ENCODE results near the gene CHRNA4. TPM values are rescaled to one million over a fixed set of nuclear protein-coding genes. Genes with fewer than 3 reads are reported as not detected.
"Not testable (repeated sequence)": the region's sequence is repeated elsewhere in the genome, so short reads cannot be mapped to it uniquely, and the experiment has no call there.

Gene CHRNA4
- total RNA-seq, 3 donors from 2014 or later = not detected

DNA sequence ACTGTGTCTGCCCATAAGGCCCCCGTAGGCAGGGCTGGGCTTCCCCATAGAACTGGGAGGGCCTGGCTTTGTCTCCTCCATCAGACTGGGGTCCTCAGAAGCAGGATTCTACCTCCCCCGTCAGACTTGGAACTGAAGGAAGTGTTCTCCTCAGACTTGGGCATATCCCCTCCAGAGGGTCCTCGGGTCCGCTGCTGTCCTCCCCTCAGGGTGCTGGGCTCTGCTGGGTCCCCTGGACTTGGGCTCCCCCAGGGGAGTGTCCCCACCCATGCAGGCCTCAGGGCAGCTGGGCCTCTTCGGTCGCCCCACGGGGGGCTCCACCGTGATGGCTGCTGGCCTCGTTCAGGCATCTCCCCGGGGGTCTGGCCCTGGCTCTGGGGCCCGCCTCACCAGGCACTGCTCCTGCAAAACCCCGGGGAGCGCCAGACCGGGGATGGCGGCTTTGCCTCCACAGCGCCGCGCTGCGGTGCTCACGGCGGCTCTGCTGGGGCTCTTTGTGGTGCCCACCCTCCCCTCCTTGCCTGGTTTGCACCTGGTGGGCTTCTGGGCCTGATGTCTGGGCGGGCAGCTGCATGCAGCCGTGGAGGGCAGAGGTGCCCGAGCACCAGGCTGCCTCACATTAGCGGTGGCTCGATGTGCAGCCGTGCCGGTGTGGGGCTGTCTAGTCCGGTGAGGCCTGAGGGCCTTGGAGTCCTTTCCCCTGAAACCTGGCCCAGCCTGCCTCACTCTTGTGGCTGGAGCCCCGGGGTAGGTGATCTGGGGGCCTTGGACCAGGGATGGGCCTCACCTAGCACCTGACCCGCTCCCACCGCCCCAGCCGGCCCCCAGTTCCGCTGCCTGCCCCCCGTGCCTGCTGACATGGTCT, 54.2 kb downstream of the CHRNA4 start:
- intact Hi-C loops (cut with DNase I, micrococcal nuclease) = no loop called here
- DNase-seq = no peak
- no peak for ATAC-seq

GRCh38 chr20:63305933-63306672, 55.0 kb downstream of the CHRNA4 start:
- intact Hi-C loops (cut with DNase I, micrococcal nuclease); H3K9me3 ChIP-seq: not testable (repeated sequence)

More for the DNA sequence above, 54.2 kb downstream of the CHRNA4 start:
- H3K36me3 ChIP-seq (ENCODE audit: low read depth) = no peaks in the 10 kb centered on the region
- no peaks in the 10 kb centered on the region for H3K4me1 ChIP-seq (ENCODE audit: low read depth)
- H3K4me3 ChIP-seq = no peak overlapping the region
- H3K9me3 ChIP-seq = no peaks in the 10 kb centered on the region
- TF ChIP-seq CTCF (IDR thresholded peaks at IDR 0.05) = no peak

GRCh38 chr20:63305393-63305792, 55.8 kb downstream of the CHRNA4 start:
- ATAC-seq (no peak), DNase-seq (no peak)
- no peak overlapping the region for H3K4me3 ChIP-seq
- H3K36me3 ChIP-seq (ENCODE audit: low read depth) = no peaks in the 10 kb centered on the region
- TF ChIP-seq CTCF (IDR thresholded peaks at IDR 0.05) = no peak
- no peaks in the 10 kb centered on the region for H3K9me3 ChIP-seq
- intact Hi-C loops (cut with DNase I, micrococcal nuclease) = no loop called here
- H3K4me1 ChIP-seq (ENCODE audit: low read depth) = no peaks in the 10 kb centered on the region

More at GRCh38 chr20:63305933-63306672, 55.0 kb downstream of the CHRNA4 start:
- DNase-seq; H3K4me3 ChIP-seq; H3K4me1 ChIP-seq (ENCODE audit: low read depth); H3K36me3 ChIP-seq (ENCODE audit: low read depth); ATAC-seq: not testable (repeated sequence)

DNA sequence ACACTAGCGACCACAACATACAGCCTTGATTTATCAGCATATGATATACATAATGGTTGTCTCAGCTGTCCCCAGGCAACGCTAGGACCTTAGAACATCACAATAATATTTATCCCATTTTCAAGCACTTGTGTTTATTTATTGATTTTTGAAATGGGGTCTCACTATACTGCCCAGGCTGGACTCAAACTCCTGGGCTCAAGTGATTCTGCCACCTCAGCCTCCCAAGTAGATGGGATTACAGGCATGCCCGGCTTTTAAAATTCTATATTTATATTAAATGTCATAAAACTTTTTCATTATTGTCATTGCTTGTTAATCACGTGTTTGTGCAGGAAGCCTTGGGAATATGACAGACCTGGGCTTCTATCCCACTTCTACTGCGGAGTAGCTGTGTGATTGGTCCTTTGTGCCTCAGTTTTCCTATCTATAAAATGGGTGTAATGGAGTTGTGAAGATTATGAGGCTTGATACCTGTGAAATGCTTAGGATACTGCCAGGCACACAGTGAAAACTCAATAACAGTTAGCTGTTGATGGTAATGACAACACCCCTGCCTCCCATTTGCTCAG, 58.0 kb downstream of the CHRNA4 start:
- TF ChIP-seq CTCF (IDR thresholded peaks at IDR 0.05) = no peak

DNA sequence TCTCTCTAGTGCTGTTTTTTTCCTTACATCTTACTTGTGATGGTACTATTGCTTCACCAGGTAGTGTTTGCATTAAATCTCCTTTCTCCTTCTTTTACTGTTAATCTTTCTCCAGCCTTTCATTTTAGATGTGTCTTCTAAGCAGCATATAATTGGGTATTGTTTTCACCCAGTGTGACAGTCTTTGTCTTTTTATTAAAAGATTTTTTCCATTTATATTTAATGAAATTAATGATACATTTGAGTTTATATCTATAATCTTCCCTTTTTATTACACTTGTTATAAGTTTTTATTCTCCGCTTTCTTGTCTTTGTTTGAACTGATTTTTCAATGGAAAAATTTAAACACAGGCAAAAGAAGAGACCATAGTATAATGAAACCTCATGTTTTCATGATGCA, 59.5 kb downstream of the CHRNA4 start:
- intact Hi-C loops (cut with DNase I, micrococcal nuclease) = no loop called here
- ATAC-seq = no peak
- TF ChIP-seq CTCF (IDR thresholded peaks at IDR 0.05) = no peak
- no peak overlapping the region for H3K4me3 ChIP-seq
- H3K36me3 ChIP-seq (ENCODE audit: low read depth) = no peaks in the 10 kb centered on the region
- no peaks in the 10 kb centered on the region for H3K9me3 ChIP-seq
- no peak for DNase-seq
- no peaks in the 10 kb centered on the region for H3K4me1 ChIP-seq (ENCODE audit: low read depth)

More for the DNA sequence above, 58.0 kb downstream of the CHRNA4 start:
- Histone ChIP-seq H3K4me1 (ENCODE audit: low read depth) (no peaks in the 10 kb centered on the region), H3K4me3 (no peak overlapping the region), H3K9me3 (no peaks in the 10 kb centered on the region), H3K36me3 (ENCODE audit: low read depth) (no peaks in the 10 kb centered on the region)
- no peak for ATAC-seq
- DNase-seq = no peak
- intact Hi-C loops (cut with DNase I, micrococcal nuclease) = no loop called here

Measured in mucosa of descending colon (tissue), 3 donors.